ENCODE data around the gene GSAP. TPM values are rescaled to one million over a fixed set of nuclear protein-coding genes. Genes with fewer than 3 reads are reported as not detected.
"Not testable (repeated sequence)": the region's sequence is repeated elsewhere in the genome, so short reads cannot be mapped to it uniquely, and the experiment has no call there.

Gene GSAP
- polyA plus RNA-seq, 3 donors: 19.1 to 105 (median 35.6) TPM

DNA sequence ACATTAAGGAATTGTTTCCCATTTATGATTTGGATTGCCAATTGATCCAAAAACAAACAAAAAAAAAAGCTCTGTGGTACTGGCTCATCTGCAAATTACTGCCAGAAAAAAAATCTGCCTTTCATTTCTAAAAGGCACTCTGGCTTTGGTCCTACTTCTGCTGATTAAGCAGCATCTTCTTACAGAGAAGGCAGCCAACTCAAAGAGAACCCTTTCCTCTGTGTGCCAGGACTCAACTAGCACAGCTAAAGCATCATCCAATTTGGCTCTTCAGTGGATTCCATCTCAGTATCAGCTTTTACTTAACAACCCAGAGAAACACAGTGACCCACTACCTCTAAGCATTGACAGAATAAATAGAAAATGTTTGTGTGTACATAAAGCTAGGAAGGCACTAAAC, 80.6 kb downstream of the GSAP start:
- Histone ChIP-seq H3K9ac (ENCODE audit: insufficient read depth, low read length, poor library complexity, severe bottlenecking) (no peak overlapping the region), H2AFZ (ENCODE audit: insufficient read depth, low read depth, low read length, poor library complexity, severe bottlenecking) (no peak overlapping the region), H3K36me3 (replicated peaks in 1 of 2; ENCODE audit: control insufficient read depth in 1 of 2, insufficient read depth in 2 of 2, low read length in 2 of 2) (peaks cover 0 to 6% of the 10 kb centered on the region in 2 donors), H3K4me1 (ENCODE audit: control insufficient read depth in 1 of 2, insufficient read depth in 2 of 2, low read length in 2 of 2) (peaks cover 54 to 62% of the 10 kb centered on the region in 2 donors), H3K27ac (ENCODE audit: low read depth in 1 of 2, low read length in 2 of 2) (no peak overlapping the region), H3K79me2 (ENCODE audit: insufficient read depth, low read length) (peaks cover 9% of the 10 kb centered on the region), H3K4me2 (replicated peaks; ENCODE audit: extremely low read depth, low read length, poor library complexity, severe bottlenecking) (no peak overlapping the region), H3K4me3 (replicated peaks in 1 of 3; ENCODE audit: low read depth in 2 of 3, low read length in 3 of 3) (no peak overlapping the region), H3K9me3 (replicated peaks in 1 of 2; ENCODE audit: control insufficient read depth in 1 of 2, insufficient read depth in 1 of 2, low read length in 2 of 2) (no peaks in the 10 kb centered on the region), H4K20me1 (ENCODE audit: insufficient read depth, low read length) (peaks cover 40% of the 10 kb centered on the region), H3K27me3 (ENCODE audit: control insufficient read depth in 2 of 2, insufficient read depth in 2 of 2, low read length in 2 of 2) (no peaks in the 10 kb centered on the region)
- TF ChIP-seq, protein P1, sequence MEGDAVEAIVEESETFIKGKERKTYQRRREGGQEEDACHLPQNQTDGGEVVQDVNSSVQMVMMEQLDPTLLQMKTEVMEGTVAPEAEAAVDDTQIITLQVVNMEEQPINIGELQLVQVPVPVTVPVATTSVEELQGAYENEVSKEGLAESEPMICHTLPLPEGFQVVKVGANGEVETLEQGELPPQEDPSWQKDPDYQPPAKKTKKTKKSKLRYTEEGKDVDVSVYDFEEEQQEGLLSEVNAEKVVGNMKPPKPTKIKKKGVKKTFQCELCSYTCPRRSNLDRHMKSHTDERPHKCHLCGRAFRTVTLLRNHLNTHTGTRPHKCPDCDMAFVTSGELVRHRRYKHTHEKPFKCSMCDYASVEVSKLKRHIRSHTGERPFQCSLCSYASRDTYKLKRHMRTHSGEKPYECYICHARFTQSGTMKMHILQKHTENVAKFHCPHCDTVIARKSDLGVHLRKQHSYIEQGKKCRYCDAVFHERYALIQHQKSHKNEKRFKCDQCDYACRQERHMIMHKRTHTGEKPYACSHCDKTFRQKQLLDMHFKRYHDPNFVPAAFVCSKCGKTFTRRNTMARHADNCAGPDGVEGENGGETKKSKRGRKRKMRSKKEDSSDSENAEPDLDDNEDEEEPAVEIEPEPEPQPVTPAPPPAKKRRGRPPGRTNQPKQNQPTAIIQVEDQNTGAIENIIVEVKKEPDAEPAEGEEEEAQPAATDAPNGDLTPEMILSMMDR (IDR thresholded peaks at IDR 0.05): no peak
- Mint-ChIP-seq H3K36me3 (peaks cover 22 to 26% of the 10 kb centered on the region in 2 donors), H3K27me3 (ENCODE audit: low read depth in 3 of 3) (peaks cover 0 to 3% (median 2%) of the 10 kb centered on the region in 3 donors), H3K9me3 (peaks cover 0 to 1% (median 0%) of the 10 kb centered on the region in 7 donors), H3K4me1 (peaks cover 27% of the 10 kb centered on the region), H3K27ac (peak overlapping the region in 2 of 7 donors; percentile 5 to 82), H3K4me3 (no peak overlapping the region)
- DNase-seq: no peak
- intact Hi-C loops (cut with micrococcal nuclease): no loop called here

DNA sequence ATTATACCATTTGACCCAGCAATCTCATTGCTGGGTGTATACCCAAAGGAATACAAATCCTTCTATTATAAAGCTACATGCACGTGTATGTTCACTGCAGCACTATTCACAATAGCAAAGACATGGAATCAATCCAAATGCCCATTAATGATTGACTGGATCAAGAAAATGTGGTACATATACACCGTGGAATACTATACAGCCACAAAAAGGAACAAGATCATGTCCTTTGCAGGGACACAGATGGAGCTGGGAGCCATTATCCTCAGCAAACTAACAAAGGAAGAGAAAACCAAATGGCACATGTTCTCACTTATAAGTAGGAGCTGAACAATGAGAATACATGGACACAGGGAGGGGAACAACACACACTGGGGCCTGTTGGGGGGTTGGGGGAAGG, 82.1 kb downstream of the GSAP start:
- H3K36me3 Mint-ChIP-seq: peaks cover 28 to 30% of the 10 kb centered on the region in 2 donors
- not testable (repeated sequence) for DNase-seq; H3K27me3 ChIP-seq (ENCODE audit: control insufficient read depth in 2 of 2, insufficient read depth in 2 of 2, low read length in 2 of 2); H2AFZ ChIP-seq (ENCODE audit: insufficient read depth, low read depth, low read length, poor library complexity, severe bottlenecking); H3K79me2 ChIP-seq (ENCODE audit: insufficient read depth, low read length); H3K9me3 Mint-ChIP-seq; H3K4me3 Mint-ChIP-seq; H3K27ac ChIP-seq (ENCODE audit: low read depth in 1 of 2, low read length in 2 of 2); H3K4me2 ChIP-seq (replicated peaks; ENCODE audit: extremely low read depth, low read length, poor library complexity, severe bottlenecking); H3K27me3 Mint-ChIP-seq (ENCODE audit: low read depth in 3 of 3); H3K9ac ChIP-seq (ENCODE audit: insufficient read depth, low read length, poor library complexity, severe bottlenecking); H3K9me3 ChIP-seq (replicated peaks in 1 of 2; ENCODE audit: control insufficient read depth in 1 of 2, insufficient read depth in 1 of 2, low read length in 2 of 2); H3K4me3 ChIP-seq (replicated peaks in 1 of 3; ENCODE audit: low read depth in 2 of 3, low read length in 3 of 3); H3K27ac Mint-ChIP-seq
- Histone ChIP-seq H4K20me1 (ENCODE audit: insufficient read depth, low read length) (peaks cover 30% of the 10 kb centered on the region), H3K36me3 (replicated peaks in 1 of 2; ENCODE audit: control insufficient read depth in 1 of 2, insufficient read depth in 2 of 2, low read length in 2 of 2) (peaks cover 3 to 16% of the 10 kb centered on the region in 2 donors), H3K4me1 (ENCODE audit: control insufficient read depth in 1 of 2, insufficient read depth in 2 of 2, low read length in 2 of 2) (peaks cover 59 to 64% of the 10 kb centered on the region in 2 donors)
- peaks cover 42% of the 10 kb centered on the region for H3K4me1 Mint-ChIP-seq
- WGBS (ENCODE audit: insufficient coverage): no CpG with 5 or more reads among the region's 2 CpGs
- intact Hi-C loops (cut with micrococcal nuclease): loop anchor here in 1 of 2 donors (5.0 kb wide), 1 partner anchor 212 kb away; the partner anchor contains the start of gene CCDC146

All from CD14-positive monocyte (primary cell).